Right cardiac atrium (tissue), 5 donors: ENCODE measurements around the gene TBC1D24. TPM values are rescaled to one million over a fixed set of nuclear protein-coding genes. Genes with fewer than 3 reads are reported as not detected.

Experiments
- ATAC-seq, 2 donors: fragments of 200-7000 bp; cut with Tn5 transposase; one replicate each; pipeline versions ENCODE4 v1.8.0 to v1.9.1; 2020; ENCODE audit warnings: moderate library complexity in 2 of 2, mild to moderate bottlenecking in 1 of 2
- DNase-seq, 3 donors: peaks; one replicate each; pipeline ENCODE4 v3.0.0-alpha.2; 2020
- H3K27ac ChIP-seq: one replicate; pipeline ENCODE4 v1.5.1; 2013; ENCODE audit warnings: mild to moderate bottlenecking, low read length, control low read depth, moderate library complexity
- H3K27me3 ChIP-seq: one replicate; pipeline ENCODE4 v1.6.1; 2013; ENCODE audit not compliant: control insufficient read depth, insufficient read depth
- H3K4me1 ChIP-seq: one replicate; pipeline ENCODE4 v1.6.1; 2013; ENCODE audit warnings: low read length; ENCODE audit not compliant: control insufficient read depth, insufficient read depth
- H3K4me3 ChIP-seq: one replicate; pipeline ENCODE4 v1.5.1; 2013; ENCODE audit warnings: low read length, control low read depth
- H3K9me3 ChIP-seq: one replicate; pipeline ENCODE4 v1.6.1; 2013; ENCODE audit warnings: low read length; ENCODE audit not compliant: control insufficient read depth
- WGBS: extraction: QIAGEN DNeasy Blood & Tissue Kit; methylation state at CpG from one replicate; pipeline ENCODE4 v1.1.7; 2013; 5-methylcytosine and 5-hydroxymethylcytosine counted together
- intact Hi-C, 4 donors: fragments of 100-400 bp; cut with DNase I; formaldehyde crosslinking; loops; one replicate each; pipeline versions ENCODE4 v1.11.0 to v1.14.0; 2022 to 2023
- long read RNA-seq, 4 donors: library from polyadenylated mRNA; unstranded; transcript quantifications; one replicate each; pipeline ENCODE4 v2.0.0, GENCODE V29; 2020 to 2021
- polyA plus RNA-seq: library from polyadenylated mRNA; stranded (reverse); fragments of 200-250 nt; gene quantifications from one replicate; pipeline ENCODE4 v1.2.3, GENCODE V29; 2013
- total RNA-seq, 4 donors: library from RNA; stranded (reverse); fragmentation: NEBNext Ultra II Directional; extraction: Animal tissue kit (Norgen Biotek cat#: 25700); gene quantifications; one replicate each; pipeline ENCODE4 v1.2.1, GENCODE V29; 2021
- donor health status: healthy with polysubstance abuse.
- donor health status: DM: no; HTN: yes; CAD: no.
- donor health status: DM: no; HTN: no; CAD: no.
- donor health status: DM: no; HTN: yes; CAD: no; lungs with severe emphysema.
- donor health status: DM: yes; HTN: yes; CAD: no.

TBC1D24 gene
- 10 to 100 TPM; 11.6 to 15.5 (median 13.0) TPM for total RNA-seq
- polyA plus RNA-seq, result 5.7 TPM
- long read RNA-seq, donor 1, full-length matches to known transcripts, result 3 of 17 reads
- long read RNA-seq, donor 1, partial matches to known transcripts, result 11 of 17 reads
- long read RNA-seq, donor 1, other reads (novel, unspliced or antisense), result 3 of 17 reads
- long read RNA-seq, donor 2, partial matches to known transcripts, result 0 of 1 reads
- long read RNA-seq, donor 2, other reads (novel, unspliced or antisense), result 1 of 1 reads
- long read RNA-seq, donor 3, full-length matches to known transcripts, result 1 of 3 reads
- long read RNA-seq, donor 3, partial matches to known transcripts, result 0 of 3 reads
- long read RNA-seq, donor 3, other reads (novel, unspliced or antisense), result 2 of 3 reads
- long read RNA-seq, donor 4, full-length matches to known transcripts, result 1 of 2 reads
- long read RNA-seq, donor 4, partial matches to known transcripts, result 1 of 2 reads
- long read RNA-seq, donor 4, other reads (novel, unspliced or antisense), result 0 of 2 reads

GRCh38 chr16:2474877-2475412 lies at the start of gene TBC1D24:
TBC1D24 (plus strand) TSS chr16:2475127; CDS start chr16:2496149, 21,022 bp downstream.
- H3K27me3 ChIP-seq, result no peaks in the 10 kb centered on the region
- ATAC-seq, result peak; percentile 90 to 91
- intact Hi-C loops, result loop anchor here in 1 of 4 donors (1.0 kb wide), 1 partner anchor 15 kb away; the partner anchor contains the start of gene TEDC2
- DNase-seq, result peak; percentile 89 to 97 (median 96)
- peak within 1 kb of the TSS; percentile 88 for H3K4me3 ChIP-seq
- H3K27ac ChIP-seq, result peak within 1 kb of the TSS; percentile 53
- peaks cover 2% of the 10 kb centered on the region for H3K4me1 ChIP-seq
- H3K9me3 ChIP-seq, result no peaks in the 10 kb centered on the region
- WGBS, result 1% methylated on average over 77 of the region's 77 CpGs

- ATAC-seq, result no peak
- 93% methylated on average over 13 of the region's 13 CpGs for WGBS
- intact Hi-C loops, result loop anchor here in 1 of 4 donors (5.0 kb wide), 2 partner anchors 76 to 84 kb away; partner anchors contain the start of gene ABCA3
Observed at GRCh38 chr16:2425825-2426430, 49.0 kb upstream of the TBC1D24 start.

DNA sequence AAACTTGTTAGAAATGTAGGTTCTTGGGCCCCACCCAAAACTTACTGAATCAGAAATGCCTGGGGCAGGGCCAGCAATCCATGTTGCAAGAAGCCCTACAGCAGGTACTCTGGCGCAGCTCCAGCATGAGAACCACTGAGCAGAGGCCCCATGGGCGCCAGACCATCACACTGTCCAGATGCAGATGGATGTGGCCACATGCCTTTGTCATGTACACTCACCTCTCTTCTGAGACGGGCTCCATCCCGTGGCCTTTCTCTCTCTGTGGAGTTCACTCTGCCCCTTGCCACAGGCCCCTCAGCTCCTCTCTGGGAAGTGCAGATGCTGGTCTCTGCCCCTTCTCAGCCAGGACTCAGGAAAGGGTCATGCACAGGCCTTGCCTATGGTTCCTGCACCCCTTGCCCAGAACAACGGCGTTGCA lies 48.0 kb upstream of the TBC1D24 start:
- ATAC-seq (no peak), DNase-seq (peak in 1 of 3 donors; percentile 51)
- intact Hi-C loops, result loop anchor here in 1 of 4 donors (5.0 kb wide), 2 partner anchors 75 to 85 kb away; partner anchors contain the start of gene ABCA3
- H3K27ac ChIP-seq, result no peak overlapping the region
- H3K9me3 ChIP-seq, result no peaks in the 10 kb centered on the region
- H3K27me3 ChIP-seq, result no peaks in the 10 kb centered on the region
- WGBS, result 95% methylated on average over 6 of the region's 6 CpGs
- H3K4me3 ChIP-seq, result no peak overlapping the region
- H3K4me1 ChIP-seq, result peaks cover 4% of the 10 kb centered on the region

More at GRCh38 chr16:2425825-2426430, 49.0 kb upstream of the TBC1D24 start:
- Histone ChIP-seq H3K4me3 (no peak overlapping the region), H3K9me3 (no peaks in the 10 kb centered on the region), H3K4me1 (peaks cover 4% of the 10 kb centered on the region), H3K27ac (no peak overlapping the region), H3K27me3 (no peaks in the 10 kb centered on the region)
- DNase-seq, result peak in 1 of 3 donors; percentile 23

- DNase-seq (no peak), ATAC-seq (no peak)
- intact Hi-C loops, result loop anchor here in 1 of 4 donors (5.0 kb wide), 2 partner anchors 75 to 85 kb away; partner anchors contain the start of gene ABCA3
- WGBS, result 80% methylated on average over 4 of the region's 4 CpGs
- Histone ChIP-seq H3K27ac (no peak overlapping the region), H3K27me3 (no peaks in the 10 kb centered on the region), H3K9me3 (no peaks in the 10 kb centered on the region), H3K4me1 (peaks cover 4% of the 10 kb centered on the region), H3K4me3 (no peak overlapping the region)
Observed at GRCh38 chr16:2427526-2427925, 47.4 kb upstream of the TBC1D24 start.

DNA sequence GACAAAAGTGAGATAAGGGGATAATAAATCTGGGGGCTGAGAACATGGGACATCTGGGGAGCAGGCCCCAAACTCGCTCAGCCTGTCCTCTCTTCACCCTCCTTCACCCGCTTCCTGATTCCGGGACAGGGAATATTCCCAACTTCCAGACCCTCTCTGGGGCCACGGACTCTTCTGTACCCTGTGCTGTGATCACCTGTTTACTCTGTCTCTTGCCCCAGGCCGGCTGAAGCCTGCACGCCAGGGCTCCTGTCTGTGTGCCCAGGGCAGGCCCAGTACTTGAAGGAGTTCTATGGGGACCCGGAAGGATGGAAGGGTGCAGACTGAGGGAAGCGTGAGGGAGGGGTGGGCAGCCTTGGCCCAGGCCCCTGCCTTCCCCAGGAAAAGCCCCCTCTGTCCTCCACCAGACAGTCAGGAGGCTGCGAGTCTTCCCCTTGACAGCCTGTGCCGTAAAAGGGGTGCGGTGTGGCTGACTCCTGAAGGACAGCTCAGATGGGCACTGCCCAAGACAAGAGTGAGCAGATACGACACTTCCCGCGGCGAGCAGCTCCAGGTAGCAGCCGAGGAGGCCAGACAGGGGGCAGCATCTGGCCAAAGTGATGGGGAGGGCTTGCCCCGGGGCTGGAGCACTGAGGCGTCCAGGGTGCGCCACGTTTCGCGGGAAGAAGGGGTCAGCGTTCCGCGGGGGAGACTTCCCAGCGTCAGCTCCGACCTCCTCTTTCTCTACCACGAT lies 46.7 kb upstream of the TBC1D24 start:
- Histone ChIP-seq H3K27me3 (no peaks in the 10 kb centered on the region), H3K4me1 (peaks cover 4% of the 10 kb centered on the region), H3K9me3 (no peaks in the 10 kb centered on the region), H3K27ac (no peak overlapping the region), H3K4me3 (peak overlapping the region; percentile 46)
- peak; percentile 35 to 72 (median 68) for DNase-seq
- intact Hi-C loops, result loop anchor here in 1 of 4 donors (5.0 kb wide), 2 partner anchors 74 to 86 kb away; partner anchors contain the start of gene ABCA3
- 31% methylated on average over 28 of the region's 28 CpGs for WGBS
- ATAC-seq, result peak; percentile 14 to 37

GRCh38 chr16:2428784-2429033 lies 46.2 kb upstream of the TBC1D24 start:
- DNase-seq (no peak), ATAC-seq (peak; percentile 50 to 58)
- intact Hi-C loops, result loop anchor here in 1 of 4 donors (5.0 kb wide), 2 partner anchors 74 to 86 kb away; partner anchors contain the start of gene ABCA3
- peak overlapping the region; percentile 46 for H3K4me3 ChIP-seq
- no peaks in the 10 kb centered on the region for H3K27me3 ChIP-seq
- H3K27ac ChIP-seq, result no peak overlapping the region
- 2% methylated on average over 24 of the region's 24 CpGs for WGBS
- no peaks in the 10 kb centered on the region for H3K9me3 ChIP-seq
- H3K4me1 ChIP-seq, result peaks cover 4% of the 10 kb centered on the region

GRCh38 chr16:2429034-2429770 lies 45.7 kb upstream of the TBC1D24 start, which contains the start of gene CCNF:
CCNF (plus strand) TSS chr16:2429447; CDS start chr16:2429482, 35 bp downstream.
- Histone ChIP-seq H3K27ac (peak within 1 kb of the TSS; percentile 34), H3K4me3 (peak within 1 kb of the TSS; percentile 72), H3K27me3 (no peaks in the 10 kb centered on the region), H3K9me3 (no peaks in the 10 kb centered on the region), H3K4me1 (peaks cover 4% of the 10 kb centered on the region)
- peak; percentile 99 for ATAC-seq
- peak; percentile 98 to 99 (median 99) for DNase-seq
- intact Hi-C loops, result loop anchor here in 1 of 4 donors (5.0 kb wide), 2 partner anchors 73 to 87 kb away; partner anchors contain the start of gene ABCA3
- WGBS, result under 1% methylated on average over 103 of the region's 103 CpGs

GRCh38 chr16:2429771-2430663 lies 44.9 kb upstream of the TBC1D24 start:
- Histone ChIP-seq H3K4me1 (peaks cover 4% of the 10 kb centered on the region), H3K27ac (no peak overlapping the region), H3K4me3 (peak overlapping the region; percentile 72), H3K27me3 (no peaks in the 10 kb centered on the region), H3K9me3 (no peaks in the 10 kb centered on the region)
- DNase-seq (peak in 1 of 3 donors; percentile 20), ATAC-seq (no peak)
- WGBS, result 5% methylated on average over 46 of the region's 46 CpGs
- intact Hi-C loops, result loop anchor here in 1 of 4 donors (5.0 kb wide), 2 partner anchors 72 to 88 kb away; partner anchors contain the start of gene ABCA3

DNA sequence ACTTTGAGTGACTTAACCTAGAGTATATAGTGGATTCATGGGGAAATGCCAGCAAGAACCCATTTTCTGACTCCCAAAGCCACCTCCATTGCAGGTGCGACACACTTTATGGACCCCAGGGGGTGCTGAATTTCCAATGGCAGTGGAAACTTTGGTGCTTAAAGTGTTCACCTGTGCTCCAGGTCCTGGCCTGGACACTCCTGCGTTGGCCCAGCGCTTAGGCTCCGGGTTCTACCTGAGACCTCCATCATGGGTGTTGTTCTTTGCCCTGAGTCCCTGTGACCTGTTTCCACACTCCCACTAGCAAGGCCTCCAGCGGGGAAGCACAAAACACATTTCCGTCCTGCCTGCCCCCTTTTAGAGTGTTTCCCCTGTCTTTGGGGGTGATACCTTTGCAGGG lies 42.6 kb upstream of the TBC1D24 start:
- Histone ChIP-seq H3K9me3 (no peaks in the 10 kb centered on the region), H3K27ac (no peak overlapping the region), H3K4me1 (peaks cover 4% of the 10 kb centered on the region), H3K27me3 (no peaks in the 10 kb centered on the region), H3K4me3 (no peak overlapping the region)
- DNase-seq, result peak in 1 of 3 donors; percentile 14
- intact Hi-C loops, result no loop called here
- 97% methylated on average over 6 of the region's 6 CpGs for WGBS
- ATAC-seq, result no peak
